22Rv1 (cell line): ENCODE measurements around the gene PPRC1.

Experiments
- CTCF ChIP-seq: fragments of 450-650 bp; IDR thresholded peaks from 2 replicates; pipeline ENCODE4 v1.5.1; 2017; ENCODE audit warnings: mild to moderate bottlenecking
- ZFX ChIP-seq: fragments of 450-650 bp; IDR thresholded peaks from 2 replicates; pipeline ENCODE4 v1.6.1; 2017; ENCODE audit warnings: antibody characterized with exemption, borderline replicate concordance

- TF ChIP-seq CTCF, result no peak
- no peak for TF ChIP-seq ZFX
Measured at GRCh38 chr10:102159831-102160230, 27.0 kb downstream of the PPRC1 start.
